ENCODE data around the gene FBXO21. TPM values are rescaled to one million over a fixed set of nuclear protein-coding genes. Genes with fewer than 3 reads are reported as not detected.

The FBXO21 gene
- total and polyA plus RNA-seq, 2 donors (not counting 1 experiment from before 2014, with no cell fraction given), result 28.2 to 55.7 TPM

DNA sequence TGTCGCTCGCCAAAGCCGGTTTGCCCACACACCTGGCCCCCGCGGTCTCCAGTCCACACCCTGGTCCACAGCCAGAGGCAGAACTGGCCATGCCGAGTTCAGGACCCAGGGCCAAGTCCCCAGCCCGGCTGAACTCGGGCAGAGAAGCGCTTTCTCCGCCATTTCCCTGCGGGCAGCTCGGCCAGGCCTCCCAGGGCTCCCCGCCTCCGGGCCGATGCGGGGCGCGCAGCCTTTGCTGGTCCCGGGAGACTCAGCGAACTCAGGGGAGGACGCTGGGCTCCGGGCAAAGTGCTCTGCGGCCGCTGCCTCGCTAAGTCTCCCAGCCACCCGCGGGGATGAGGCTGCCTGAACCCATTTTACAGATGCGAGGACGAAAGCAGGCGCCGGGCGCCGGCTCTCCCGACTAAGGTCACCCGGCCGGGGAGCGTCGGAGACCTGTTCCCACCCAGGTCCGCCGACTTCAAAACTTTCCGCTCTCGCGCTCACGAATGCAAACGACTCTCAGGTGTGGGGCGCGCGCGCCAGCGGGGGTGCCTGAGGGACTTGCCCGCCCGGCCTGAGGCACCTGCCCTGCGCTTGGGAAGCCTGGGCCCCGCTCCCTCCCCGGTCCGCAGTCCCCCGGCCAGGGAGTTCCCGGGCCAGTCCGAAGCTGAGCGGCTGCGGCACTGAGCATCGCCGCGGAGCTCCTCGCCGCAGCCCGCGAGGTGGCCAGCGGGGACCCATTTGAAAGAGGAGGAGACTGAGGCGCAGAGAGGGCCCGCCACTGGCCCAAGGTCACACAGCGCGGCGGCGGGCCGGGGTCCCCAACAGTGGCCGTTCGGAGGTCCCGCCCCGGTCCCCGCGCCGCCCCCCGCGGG, 91.7 kb downstream of the FBXO21 start:
- Histone ChIP-seq H3K27me3 (replicated peaks in 1 of 4; ENCODE audit: control extremely low read depth in 1 of 4, control insufficient read depth in 3 of 4, insufficient read depth in 4 of 4, low read length in 3 of 4) (peaks cover 0 to 22% (median 9%) of the 10 kb centered on the region in 4 experiments), H3K4me2 (replicated peaks; ENCODE audit: low read depth, low read length, poor library complexity, severe bottlenecking) (peak overlapping the region; percentile 86), H3K36me3 (replicated peaks in 1 of 2; ENCODE audit: control extremely low read depth in 1 of 2, control insufficient read depth in 1 of 2, extremely low read depth in 1 of 2, insufficient read depth in 2 of 2, low read length in 1 of 2) (no peaks in the 10 kb centered on the region), H3K79me2 (ENCODE audit: control insufficient read depth, insufficient read depth, low read length) (no peaks in the 10 kb centered on the region), H3K9me3 (ENCODE audit: control extremely low read depth in 1 of 3, control insufficient read depth in 2 of 3, insufficient read depth in 1 of 3, low read length in 2 of 3) (peaks cover 0 to 10% (median 0%) of the 10 kb centered on the region in 3 donors), H3K4me3 (ENCODE audit: control extremely low read depth in 1 of 5, extremely low read depth in 1 of 5, insufficient read depth in 1 of 5, low read depth in 2 of 5, low read length in 4 of 5) (peak overlapping the region; percentile 3 to 66 (median 51)), H3K4me1 (ENCODE audit: control insufficient read depth in 2 of 2, insufficient read depth in 2 of 2, low read length in 2 of 2) (peaks cover 11 to 14% of the 10 kb centered on the region in 2 donors), H2AFZ (ENCODE audit: insufficient read depth, low read depth, low read length, poor library complexity, severe bottlenecking) (peak overlapping the region; percentile 74), H3K27ac (ENCODE audit: low read length in 2 of 2) (peak overlapping the region in 1 of 2 donors; percentile 30), H4K20me1 (ENCODE audit: control insufficient read depth, insufficient read depth, low read length, poor library complexity, severe bottlenecking) (no peaks in the 10 kb centered on the region), H3K9ac (ENCODE audit: low read length) (peak overlapping the region; percentile 70)
- POLR2A ChIA-PET, result interaction anchor here (0.6 to 1.3 kb wide), 3 partner anchors 18 to 45 kb away, joined by 3 read pairs; no protein-coding TSS in a partner anchor
- Mint-ChIP-seq H3K4me3 (peak overlapping the region; percentile 82), H3K4me1 (peaks cover 9% of the 10 kb centered on the region), H3K9me3 (ENCODE audit: insufficient read depth) (no peaks in the 10 kb centered on the region), H3K27me3 (peaks cover 21% of the 10 kb centered on the region), H3K27ac (no peak overlapping the region)
- DNase-seq (peak; percentile 58), ATAC-seq (ENCODE audit: low read depth) (peak; percentile 44)
- 3% methylated on average over 85 of the region's 85 CpGs for WGBS (ENCODE audit: insufficient coverage)
- no peak for TF ChIP-seq EZH2 (IDR thresholded peaks at IDR 0.05; ENCODE audit: borderline replicate concordance, insufficient read depth, low read depth, low read length, poor library complexity, severe bottlenecking)
- TF ChIP-seq, protein P1, sequence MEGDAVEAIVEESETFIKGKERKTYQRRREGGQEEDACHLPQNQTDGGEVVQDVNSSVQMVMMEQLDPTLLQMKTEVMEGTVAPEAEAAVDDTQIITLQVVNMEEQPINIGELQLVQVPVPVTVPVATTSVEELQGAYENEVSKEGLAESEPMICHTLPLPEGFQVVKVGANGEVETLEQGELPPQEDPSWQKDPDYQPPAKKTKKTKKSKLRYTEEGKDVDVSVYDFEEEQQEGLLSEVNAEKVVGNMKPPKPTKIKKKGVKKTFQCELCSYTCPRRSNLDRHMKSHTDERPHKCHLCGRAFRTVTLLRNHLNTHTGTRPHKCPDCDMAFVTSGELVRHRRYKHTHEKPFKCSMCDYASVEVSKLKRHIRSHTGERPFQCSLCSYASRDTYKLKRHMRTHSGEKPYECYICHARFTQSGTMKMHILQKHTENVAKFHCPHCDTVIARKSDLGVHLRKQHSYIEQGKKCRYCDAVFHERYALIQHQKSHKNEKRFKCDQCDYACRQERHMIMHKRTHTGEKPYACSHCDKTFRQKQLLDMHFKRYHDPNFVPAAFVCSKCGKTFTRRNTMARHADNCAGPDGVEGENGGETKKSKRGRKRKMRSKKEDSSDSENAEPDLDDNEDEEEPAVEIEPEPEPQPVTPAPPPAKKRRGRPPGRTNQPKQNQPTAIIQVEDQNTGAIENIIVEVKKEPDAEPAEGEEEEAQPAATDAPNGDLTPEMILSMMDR (IDR thresholded peaks at IDR 0.05), result no peak
- CTCF ChIA-PET, result no interaction called here
- intact Hi-C loops (cut with micrococcal nuclease), result loop anchor here (2.0 kb wide), 1 partner anchor 44 kb away; no protein-coding TSS in a partner anchor

DNA sequence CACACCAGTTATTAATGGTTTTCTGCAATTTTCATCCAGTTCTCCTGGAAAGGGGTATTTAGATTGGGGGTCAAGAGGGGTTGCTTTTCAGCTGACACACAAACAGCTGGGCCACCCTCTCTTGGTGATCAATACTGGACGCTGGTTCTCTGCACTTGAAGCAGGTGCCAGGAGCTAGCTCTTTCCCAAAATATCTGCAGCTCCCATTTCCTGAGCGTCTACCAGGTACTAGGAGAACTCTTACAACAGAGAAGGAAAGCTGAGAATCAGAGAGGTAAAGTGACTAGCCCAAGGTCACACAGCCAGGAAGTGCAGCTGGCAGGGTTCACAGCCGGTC, 92.3 kb downstream of the FBXO21 start:
- H3K9me3 ChIP-seq (ENCODE audit: control extremely low read depth in 1 of 3, control insufficient read depth in 2 of 3, insufficient read depth in 1 of 3, low read length in 2 of 3), result peaks cover 0 to 10% (median 0%) of the 10 kb centered on the region in 3 donors
- H3K4me3 ChIP-seq (ENCODE audit: control extremely low read depth in 1 of 5, extremely low read depth in 1 of 5, insufficient read depth in 1 of 5, low read depth in 2 of 5, low read length in 4 of 5), result peak overlapping the region in 4 of 5 experiments; percentile 40 to 66 (median 56)
- H3K4me1 Mint-ChIP-seq, result peaks cover 9% of the 10 kb centered on the region
- peak overlapping the region; percentile 50 for H3K27ac Mint-ChIP-seq
- no peaks in the 10 kb centered on the region for H4K20me1 ChIP-seq (ENCODE audit: control insufficient read depth, insufficient read depth, low read length, poor library complexity, severe bottlenecking)
- H3K79me2 ChIP-seq (ENCODE audit: control insufficient read depth, insufficient read depth, low read length), result no peaks in the 10 kb centered on the region
- H3K9ac ChIP-seq (ENCODE audit: low read length), result peak overlapping the region; percentile 70
- peak overlapping the region; percentile 86 for H3K4me2 ChIP-seq (replicated peaks; ENCODE audit: low read depth, low read length, poor library complexity, severe bottlenecking)
- peaks cover 0 to 22% (median 9%) of the 10 kb centered on the region in 4 experiments for H3K27me3 ChIP-seq (replicated peaks in 1 of 4; ENCODE audit: control extremely low read depth in 1 of 4, control insufficient read depth in 3 of 4, insufficient read depth in 4 of 4, low read length in 3 of 4)
- WGBS (ENCODE audit: insufficient coverage), result 75% methylated on average over 3 of the region's 3 CpGs
- TF ChIP-seq EZH2 (IDR thresholded peaks at IDR 0.05; ENCODE audit: borderline replicate concordance, insufficient read depth, low read depth, low read length, poor library complexity, severe bottlenecking), result no peak
- TF ChIP-seq, protein P1 (IDR thresholded peaks at IDR 0.05), result no peak
- H3K9me3 Mint-ChIP-seq (ENCODE audit: insufficient read depth), result no peaks in the 10 kb centered on the region
- H3K27me3 Mint-ChIP-seq, result peaks cover 21% of the 10 kb centered on the region
- H3K4me1 ChIP-seq (ENCODE audit: control insufficient read depth in 2 of 2, insufficient read depth in 2 of 2, low read length in 2 of 2), result peaks cover 11 to 14% of the 10 kb centered on the region in 2 donors
- POLR2A ChIA-PET, result interaction anchor here (1.3 kb wide), 1 partner anchor 46 kb away, joined by 3 read pairs; no protein-coding TSS in a partner anchor
- peak overlapping the region; percentile 82 for H3K4me3 Mint-ChIP-seq
- DNase-seq, result no peak
- intact Hi-C loops (cut with micrococcal nuclease), result loop anchor here (2.0 kb wide), 1 partner anchor 45 kb away; no protein-coding TSS in a partner anchor
- CTCF ChIA-PET, result no interaction called here
- no peak for ATAC-seq (ENCODE audit: low read depth)
- peak overlapping the region; percentile 74 for H2AFZ ChIP-seq (ENCODE audit: insufficient read depth, low read depth, low read length, poor library complexity, severe bottlenecking)
- H3K27ac ChIP-seq (ENCODE audit: low read length in 2 of 2), result no peak overlapping the region
- H3K36me3 ChIP-seq (replicated peaks in 1 of 2; ENCODE audit: control extremely low read depth in 1 of 2, control insufficient read depth in 1 of 2, extremely low read depth in 1 of 2, insufficient read depth in 2 of 2, low read length in 1 of 2), result no peaks in the 10 kb centered on the region
